Sigmoid colon (tissue), 4 donors: ENCODE results near the gene RASSF7.

Experiments
- CTCF ChIP-seq, 4 experiments: fragments of 450-650 bp in 3 of 4; fragments of 200-600 bp in 1 of 4; IDR thresholded peaks; one replicate each; pipeline ENCODE4 v1.5.1; 2016 to 2019; ENCODE audit warnings: antibody characterized with exemption in 4 of 4, mild to moderate bottlenecking in 3 of 4, moderate library complexity in 2 of 4
- EP300 ChIP-seq, 4 donors: sonication (generic); formaldehyde crosslinking; IDR thresholded peaks; one replicate each; pipeline ENCODE4 v1.6.1; 2017; ENCODE audit warnings: antibody characterized with exemption in 4 of 4

DNA sequence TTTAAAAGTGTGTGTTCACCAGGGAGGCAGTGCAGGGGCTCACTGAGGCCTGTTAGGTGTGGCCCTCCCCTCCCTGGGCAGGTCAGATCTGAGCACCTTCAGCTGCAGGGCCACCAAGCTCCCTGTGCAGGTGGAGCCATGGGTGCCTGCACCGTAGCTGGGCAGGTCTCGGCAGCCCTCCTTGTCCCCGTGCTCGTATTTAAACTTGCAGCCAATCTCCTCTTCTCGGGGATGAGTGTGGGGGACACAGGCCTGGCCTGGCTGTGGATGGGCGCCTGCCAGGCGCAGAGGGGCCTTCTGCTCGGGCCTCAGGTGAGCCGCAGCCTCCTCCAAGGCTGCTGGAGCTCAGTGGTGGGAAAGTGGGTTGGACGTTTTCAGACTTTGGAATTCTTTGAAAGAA is 34.6 kb downstream of the RASSF7 start:
- no peak for TF ChIP-seq CTCF (IDR thresholded peaks at IDR 0.05)
- TF ChIP-seq EP300 (IDR thresholded peaks at IDR 0.05), result no peak
